ENCODE results near the gene SDCBP2. TPM values are rescaled to one million over a fixed set of nuclear protein-coding genes. Genes with fewer than 3 reads are reported as not detected.

SDCBP2 gene
- total RNA-seq, 4 donors from 2014 or later, result 1.3 to 2.9 (median 2.1) TPM

- TF ChIP-seq CTCF (IDR thresholded peaks at IDR 0.05 in 4 of 5, conservative IDR thresholded peaks at IDR 0.05 in 1 of 5) (peak; percentile 94 to 99 (median 97)), POLR2A (IDR thresholded peaks at IDR 0.05) (no peak)
- DNase-seq (peak; percentile 52 to 61), ATAC-seq (peak; percentile 85 to 93)
- intact Hi-C loops (cut with DNase I; ENCODE audit: low total_unique reads) (loop anchor here (1.0 kb wide), 3 partner anchors 80 to 153 kb away; partner anchors contain the start of genes FKBP1A and NSFL1C), in situ Hi-C loops (cut with MboI; ENCODE audit: low sequenced_read_pairs in 4 of 4) (loop anchor here in 3 of 4 donors (5.0 to 10.0 kb wide), 2 partner anchors 121 to 124 kb away; no protein-coding TSS in a partner anchor)
- Histone ChIP-seq H3K27ac (no peak overlapping the region), H3K36me3 (no peaks in the 10 kb centered on the region), H3K4me1 (peaks cover 0 to 10% of the 10 kb centered on the region in 2 donors), H3K9me3 (no peaks in the 10 kb centered on the region), H3K27me3 (no peaks in the 10 kb centered on the region), H3K4me3 (peak overlapping the region in 3 of 4 donors; percentile 23 to 37 (median 32))
Observed at GRCh38 chr20:1313236-1313964, 15.5 kb downstream of the SDCBP2 start.

GRCh38 chr20:1312904-1313235 lies 16.1 kb downstream of the SDCBP2 start:
- ATAC-seq (no peak), DNase-seq (no peak)
- Histone ChIP-seq H3K27ac (no peak overlapping the region), H3K36me3 (no peaks in the 10 kb centered on the region), H3K9me3 (no peaks in the 10 kb centered on the region), H3K4me3 (no peak overlapping the region), H3K4me1 (peaks cover 0 to 10% of the 10 kb centered on the region in 2 donors), H3K27me3 (no peaks in the 10 kb centered on the region)
- TF ChIP-seq POLR2A (IDR thresholded peaks at IDR 0.05), result no peak
- no peak for TF ChIP-seq CTCF (IDR thresholded peaks at IDR 0.05 in 4 of 5, conservative IDR thresholded peaks at IDR 0.05 in 1 of 5)
- intact Hi-C loops (cut with DNase I; ENCODE audit: low total_unique reads), result loop anchor here (1.0 kb wide), 3 partner anchors 80 to 153 kb away; partner anchors contain the start of genes FKBP1A and NSFL1C
- in situ Hi-C loops (cut with MboI; ENCODE audit: low sequenced_read_pairs in 4 of 4), result loop anchor here in 3 of 4 donors (5.0 to 10.0 kb wide), 2 partner anchors 122 to 124 kb away; no protein-coding TSS in a partner anchor

GRCh38 chr20:1312308-1312707 lies 16.6 kb downstream of the SDCBP2 start:
- Histone ChIP-seq H3K27ac (no peak overlapping the region), H3K4me3 (no peak overlapping the region), H3K9me3 (no peaks in the 10 kb centered on the region), H3K36me3 (no peaks in the 10 kb centered on the region), H3K4me1 (peaks cover 0 to 10% of the 10 kb centered on the region in 2 donors), H3K27me3 (no peaks in the 10 kb centered on the region)
- DNase-seq, result no peak
- in situ Hi-C loops (cut with MboI; ENCODE audit: low sequenced_read_pairs in 4 of 4) (loop anchor here in 3 of 4 donors (5.0 to 10.0 kb wide), 2 partner anchors 122 to 125 kb away; no protein-coding TSS in a partner anchor), intact Hi-C loops (cut with DNase I; ENCODE audit: low total_unique reads) (no loop called here)
- TF ChIP-seq POLR2A (IDR thresholded peaks at IDR 0.05), result no peak
- TF ChIP-seq CTCF (IDR thresholded peaks at IDR 0.05 in 4 of 5, conservative IDR thresholded peaks at IDR 0.05 in 1 of 5), result no peak
- ATAC-seq, result no peak

GRCh38 chr20:1310506-1311190 lies 18.3 kb downstream of the SDCBP2 start:
- no peak for TF ChIP-seq POLR2A (IDR thresholded peaks at IDR 0.05)
- TF ChIP-seq CTCF (IDR thresholded peaks at IDR 0.05 in 4 of 5, conservative IDR thresholded peaks at IDR 0.05 in 1 of 5), result no peak
- in situ Hi-C loops (cut with MboI; ENCODE audit: low sequenced_read_pairs in 4 of 4), result loop anchor here in 3 of 4 donors (5.0 to 10.0 kb wide), 2 partner anchors 124 to 127 kb away; no protein-coding TSS in a partner anchor
- Histone ChIP-seq H3K4me1 (peaks cover 0 to 10% of the 10 kb centered on the region in 2 donors), H3K4me3 (no peak overlapping the region), H3K9me3 (no peaks in the 10 kb centered on the region), H3K36me3 (no peaks in the 10 kb centered on the region), H3K27me3 (no peaks in the 10 kb centered on the region), H3K27ac (no peak overlapping the region)
- no peak for DNase-seq
- ATAC-seq, result no peak
- intact Hi-C loops (cut with DNase I; ENCODE audit: low total_unique reads), result no loop called here
